Trophoblast cell (in vitro differentiated cells and primary cell): ENCODE results near the gene MAGEA2B.
"Not testable (repeated sequence)": the region's sequence is repeated elsewhere in the genome, so short reads cannot be mapped to it uniquely, and the experiment has no call there.

Source experiments
- DNase-seq, 2 donors: peaks; one replicate each; pipeline ENCODE4 v3.0.0-alpha.2; 2016
- H2AFZ ChIP-seq: 2 replicates; pipeline ENCODE4 v1.6.1; 2013; ENCODE audit warnings: low read length, moderate library complexity, mild to moderate bottlenecking; ENCODE audit not compliant: insufficient read depth, poor library complexity
- H2AK5ac ChIP-seq: 2 replicates; pipeline ENCODE4 v1.6.1; 2013; ENCODE audit warnings: mild to moderate bottlenecking, low read length
- H2BK120ac ChIP-seq: 2 replicates; pipeline ENCODE4 v1.6.1; 2013; ENCODE audit warnings: low read length, mild to moderate bottlenecking, moderate library complexity; ENCODE audit not compliant: insufficient read depth, poor library complexity
- H2BK12ac ChIP-seq: 2 replicates; pipeline ENCODE4 v1.6.1; 2013; ENCODE audit warnings: mild to moderate bottlenecking, low read length, moderate library complexity
- H2BK5ac ChIP-seq: 2 replicates; pipeline ENCODE4 v1.6.1; 2013; ENCODE audit warnings: low read length, low read depth, moderate library complexity, mild to moderate bottlenecking; ENCODE audit not compliant: poor library complexity
- H3K14ac ChIP-seq: 2 replicates; pipeline ENCODE4 v1.6.1; 2013; ENCODE audit warnings: mild to moderate bottlenecking, low read length
- H3K18ac ChIP-seq: 2 replicates; pipeline ENCODE4 v1.6.1; 2013; ENCODE audit warnings: mild to moderate bottlenecking, low read length
- H3K23ac ChIP-seq: 2 replicates; pipeline ENCODE4 v1.6.1; 2013; ENCODE audit warnings: low read length
- H3K27ac ChIP-seq: 2 replicates; pipeline ENCODE4 v1.5.1; 2013; ENCODE audit warnings: low read depth, mild to moderate bottlenecking, inconsistent platforms, low read length, moderate library complexity
- H3K27me3 ChIP-seq: 2 replicates; pipeline ENCODE4 v1.6.1; 2013; ENCODE audit warnings: inconsistent platforms, mild to moderate bottlenecking, low read length, moderate library complexity; ENCODE audit not compliant: insufficient read depth
- H3K36me3 ChIP-seq, 2 experiments: 1 replicate in 1 of 2; 2 replicates in 1 of 2; pipeline ENCODE4 v1.6.1; 2013; ENCODE audit warnings: low read length in 2 of 2, mild to moderate bottlenecking in 2 of 2, moderate library complexity in 1 of 2; ENCODE audit not compliant: insufficient read depth in 2 of 2, control insufficient read depth in 1 of 2
- H3K4ac ChIP-seq: 2 replicates; pipeline ENCODE4 v1.6.1; 2013; ENCODE audit warnings: low read depth, mild to moderate bottlenecking, low read length, moderate library complexity
- H3K4me1 ChIP-seq, 2 experiments: 1 replicate in 1 of 2; 2 replicates in 1 of 2; pipeline ENCODE4 v1.6.1; 2013; ENCODE audit warnings: low read length in 2 of 2, mild to moderate bottlenecking in 2 of 2, moderate library complexity in 1 of 2; ENCODE audit not compliant: insufficient read depth in 2 of 2, control insufficient read depth in 1 of 2
- H3K4me2 ChIP-seq: 2 replicates; pipeline ENCODE4 v1.6.1; 2013; ENCODE audit warnings: inconsistent platforms, mild to moderate bottlenecking, low read length, moderate library complexity
- H3K4me3 ChIP-seq: 2 replicates; pipeline ENCODE4 v1.5.1; 2013; ENCODE audit warnings: mild to moderate bottlenecking, low read depth, low read length, inconsistent platforms
- H3K79me1 ChIP-seq: one replicate; pipeline ENCODE4 v1.6.1; 2013; ENCODE audit warnings: low read length
- H3K79me2 ChIP-seq: 2 replicates; pipeline ENCODE4 v1.6.1; 2013; ENCODE audit warnings: low read length, mild to moderate bottlenecking; ENCODE audit not compliant: control insufficient read depth, insufficient read depth, poor library complexity
- H3K9ac ChIP-seq: 2 replicates; pipeline ENCODE4 v1.6.1; 2013; ENCODE audit warnings: mild to moderate bottlenecking, low read length
- H3K9me3 ChIP-seq: 2 replicates; pipeline ENCODE4 v1.6.1; 2013; ENCODE audit warnings: low read depth, mild to moderate bottlenecking, control low read depth, inconsistent platforms, low read length; ENCODE audit not compliant: insufficient read depth
- H4K12ac ChIP-seq: 2 replicates; pipeline ENCODE4 v1.6.1; 2013; ENCODE audit warnings: low read depth, mild to moderate bottlenecking, low read length, moderate library complexity
- H4K8ac ChIP-seq: 2 replicates; pipeline ENCODE4 v1.6.1; 2013; ENCODE audit warnings: low read depth, mild to moderate bottlenecking, low read length, moderate library complexity
- H4K91ac ChIP-seq: one replicate; pipeline ENCODE4 v1.6.1; 2013; ENCODE audit warnings: low read depth, mild to moderate bottlenecking, low read length, moderate library complexity
- WGBS: extraction: QIAGEN DNeasy Blood & Tissue Kit; methylation state at CpG from one replicate; pipeline ENCODE4 v1.1.7; 2013; ENCODE audit warnings: missing lambda C conversion rate; ENCODE audit not compliant: insufficient read length, insufficient coverage; ENCODE audit errors: extremely low coverage; 5-methylcytosine and 5-hydroxymethylcytosine counted together

MAGEA2B gene

GRCh38 chrX:152697952-152698931, 16.2 kb upstream of the MAGEA2B start, which contains the start of gene MAGEA3:
MAGEA3 (plus strand) TSS chrX:152698794; CDS start chrX:152700833, 2,039 bp downstream.
- H3K79me1 ChIP-seq, DNase-seq, H2BK12ac ChIP-seq, H3K9ac ChIP-seq, H3K36me3 ChIP-seq, H3K4ac ChIP-seq, H3K4me3 ChIP-seq, H3K4me1 ChIP-seq, H2AK5ac ChIP-seq, H3K23ac ChIP-seq, H4K12ac ChIP-seq, H2BK120ac ChIP-seq, H3K14ac ChIP-seq, H4K91ac ChIP-seq, H2AFZ ChIP-seq, H3K27ac ChIP-seq, H3K27me3 ChIP-seq, H3K9me3 ChIP-seq, H3K18ac ChIP-seq, H3K79me2 ChIP-seq, H3K4me2 ChIP-seq, H4K8ac ChIP-seq, H2BK5ac ChIP-seq: not testable (repeated sequence)
- no CpG with 5 or more reads among the region's 34 CpGs for WGBS

- not testable (repeated sequence) for H4K91ac ChIP-seq, H3K23ac ChIP-seq, H3K18ac ChIP-seq, H3K14ac ChIP-seq, H3K36me3 ChIP-seq, H3K9ac ChIP-seq, H2AFZ ChIP-seq, H3K79me1 ChIP-seq, H4K12ac ChIP-seq, H3K4me2 ChIP-seq, H2BK5ac ChIP-seq, H3K27ac ChIP-seq, H2AK5ac ChIP-seq, H4K8ac ChIP-seq, H2BK120ac ChIP-seq, H3K4me3 ChIP-seq, H3K4me1 ChIP-seq, H3K27me3 ChIP-seq, DNase-seq, H2BK12ac ChIP-seq, H3K9me3 ChIP-seq, H3K79me2 ChIP-seq, H3K4ac ChIP-seq
- WGBS = no CpG with 5 or more reads among the region's 5 CpGs
These were observed 14.0 kb upstream of the MAGEA2B start for GRCh38 chrX:152700390-152700789.

GRCh38 chrX:152706500-152706899, 7.9 kb upstream of the MAGEA2B start:
- not testable (repeated sequence) for H3K4me1 ChIP-seq, H3K23ac ChIP-seq, H4K91ac ChIP-seq, H2AK5ac ChIP-seq, H3K4me3 ChIP-seq, H4K12ac ChIP-seq, H2BK120ac ChIP-seq, H3K4ac ChIP-seq, H3K79me2 ChIP-seq, H3K4me2 ChIP-seq, H3K27me3 ChIP-seq, DNase-seq, H2BK5ac ChIP-seq, H4K8ac ChIP-seq, H3K9ac ChIP-seq, H3K27ac ChIP-seq, H2AFZ ChIP-seq, H3K36me3 ChIP-seq, H3K14ac ChIP-seq, H2BK12ac ChIP-seq, H3K18ac ChIP-seq, H3K9me3 ChIP-seq, H3K79me1 ChIP-seq
- no CpG with 5 or more reads among the region's 7 CpGs for WGBS

- not testable (repeated sequence) for H3K4me2 ChIP-seq, H2AK5ac ChIP-seq, H2BK12ac ChIP-seq, H3K18ac ChIP-seq, H3K27me3 ChIP-seq, H3K36me3 ChIP-seq, H3K4me3 ChIP-seq, H3K9ac ChIP-seq, H3K27ac ChIP-seq, H2AFZ ChIP-seq, H3K23ac ChIP-seq, H3K79me2 ChIP-seq, H3K79me1 ChIP-seq, H2BK120ac ChIP-seq, DNase-seq, H3K9me3 ChIP-seq, H4K8ac ChIP-seq, H4K91ac ChIP-seq, H2BK5ac ChIP-seq, H3K4me1 ChIP-seq, H3K4ac ChIP-seq, H4K12ac ChIP-seq, H3K14ac ChIP-seq
- no CpG with 5 or more reads among the region's 2 CpGs for WGBS
These were observed 5.3 kb upstream of the MAGEA2B start, which contains the start of gene CSAG2 for GRCh38 chrX:152709173-152709572. CSAG2 (minus strand) TSS chrX:152709273; CDS start chrX:152709112, 161 bp downstream.
